Measurements from ENCODE around the gene POLD3.

The POLD3 gene

DNA sequence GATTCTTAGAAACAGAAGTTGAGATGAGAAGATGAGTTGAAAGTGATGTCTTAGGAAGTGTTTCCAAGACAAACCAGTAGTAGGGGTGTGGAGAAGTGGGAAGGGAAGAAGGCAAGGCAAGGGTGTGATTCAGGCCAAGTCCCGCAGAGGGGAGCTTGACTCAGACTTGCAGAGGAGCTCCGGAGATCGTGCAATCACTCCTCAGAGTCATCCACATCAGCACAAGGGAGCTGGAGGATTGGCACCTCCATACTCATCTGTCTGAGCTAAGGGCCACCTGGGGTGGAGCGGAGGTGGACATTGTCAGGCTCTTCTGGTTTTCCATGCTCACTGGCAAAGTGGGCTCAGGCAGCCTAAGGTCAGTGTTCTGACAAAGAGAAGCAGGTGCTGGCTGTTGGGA, 94.4 kb downstream of the POLD3 start:
- TF ChIP-seq ZFP3 (CRISPR knock-in tag; IDR thresholded peaks at IDR 0.05): no peak
- no peak for TF ChIP-seq ESRRG (CRISPR knock-in tag; IDR thresholded peaks at IDR 0.05)
- TF ChIP-seq, protein P1, sequence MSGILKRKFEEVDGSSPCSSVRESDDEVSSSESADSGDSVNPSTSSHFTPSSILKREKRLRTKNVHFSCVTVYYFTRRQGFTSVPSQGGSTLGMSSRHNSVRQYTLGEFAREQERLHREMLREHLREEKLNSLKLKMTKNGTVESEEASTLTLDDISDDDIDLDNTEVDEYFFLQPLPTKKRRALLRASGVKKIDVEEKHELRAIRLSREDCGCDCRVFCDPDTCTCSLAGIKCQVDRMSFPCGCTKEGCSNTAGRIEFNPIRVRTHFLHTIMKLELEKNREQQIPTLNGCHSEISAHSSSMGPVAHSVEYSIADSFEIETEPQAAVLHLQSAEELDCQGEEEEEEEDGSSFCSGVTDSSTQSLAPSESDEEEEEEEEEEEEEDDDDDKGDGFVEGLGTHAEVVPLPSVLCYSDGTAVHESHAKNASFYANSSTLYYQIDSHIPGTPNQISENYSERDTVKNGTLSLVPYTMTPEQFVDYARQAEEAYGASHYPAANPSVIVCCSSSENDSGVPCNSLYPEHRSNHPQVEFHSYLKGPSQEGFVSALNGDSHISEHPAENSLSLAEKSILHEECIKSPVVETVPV (CRISPR knock-in tag; IDR thresholded peaks at IDR 0.05): no peak
- no peak for TF ChIP-seq ARNTL (CRISPR knock-in tag; IDR thresholded peaks at IDR 0.05; ENCODE audit: borderline replicate concordance, low read depth)
- TF ChIP-seq, protein P2, sequence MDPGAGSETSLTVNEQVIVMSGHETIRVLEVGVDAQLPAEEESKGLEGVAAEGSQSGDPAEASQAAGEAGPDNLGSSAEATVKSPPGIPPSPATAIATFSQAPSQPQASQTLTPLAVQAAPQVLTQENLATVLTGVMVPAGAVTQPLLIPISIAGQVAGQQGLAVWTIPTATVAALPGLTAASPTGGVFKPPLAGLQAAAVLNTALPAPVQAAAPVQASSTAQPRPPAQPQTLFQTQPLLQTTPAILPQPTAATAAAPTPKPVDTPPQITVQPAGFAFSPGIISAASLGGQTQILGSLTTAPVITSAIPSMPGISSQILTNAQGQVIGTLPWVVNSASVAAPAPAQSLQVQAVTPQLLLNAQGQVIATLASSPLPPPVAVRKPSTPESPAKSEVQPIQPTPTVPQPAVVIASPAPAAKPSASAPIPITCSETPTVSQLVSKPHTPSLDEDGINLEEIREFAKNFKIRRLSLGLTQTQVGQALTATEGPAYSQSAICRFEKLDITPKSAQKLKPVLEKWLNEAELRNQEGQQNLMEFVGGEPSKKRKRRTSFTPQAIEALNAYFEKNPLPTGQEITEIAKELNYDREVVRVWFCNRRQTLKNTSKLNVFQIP (CRISPR knock-in tag; IDR thresholded peaks at IDR 0.05; ENCODE audit: borderline replicate concordance, low read depth): no peak
- no peak for TF ChIP-seq ZFP30 (CRISPR knock-in tag; IDR thresholded peaks at IDR 0.05)
- TF ChIP-seq ISL1 (CRISPR knock-in tag; IDR thresholded peaks at IDR 0.05): no peak
- TF ChIP-seq PPARA (CRISPR knock-in tag; IDR thresholded peaks at IDR 0.05; ENCODE audit: borderline replicate concordance): no peak
- TF ChIP-seq TOX (CRISPR knock-in tag; IDR thresholded peaks at IDR 0.05; ENCODE audit: borderline replicate concordance): no peak
- TF ChIP-seq BACH2 (CRISPR knock-in tag; IDR thresholded peaks at IDR 0.05; ENCODE audit: borderline replicate concordance): no peak
- TF ChIP-seq SNAI2 (CRISPR knock-in tag; IDR thresholded peaks at IDR 0.05): no peak
- no peak for TF ChIP-seq RARB (CRISPR knock-in tag; IDR thresholded peaks at IDR 0.05)
- TF ChIP-seq, protein P3, sequence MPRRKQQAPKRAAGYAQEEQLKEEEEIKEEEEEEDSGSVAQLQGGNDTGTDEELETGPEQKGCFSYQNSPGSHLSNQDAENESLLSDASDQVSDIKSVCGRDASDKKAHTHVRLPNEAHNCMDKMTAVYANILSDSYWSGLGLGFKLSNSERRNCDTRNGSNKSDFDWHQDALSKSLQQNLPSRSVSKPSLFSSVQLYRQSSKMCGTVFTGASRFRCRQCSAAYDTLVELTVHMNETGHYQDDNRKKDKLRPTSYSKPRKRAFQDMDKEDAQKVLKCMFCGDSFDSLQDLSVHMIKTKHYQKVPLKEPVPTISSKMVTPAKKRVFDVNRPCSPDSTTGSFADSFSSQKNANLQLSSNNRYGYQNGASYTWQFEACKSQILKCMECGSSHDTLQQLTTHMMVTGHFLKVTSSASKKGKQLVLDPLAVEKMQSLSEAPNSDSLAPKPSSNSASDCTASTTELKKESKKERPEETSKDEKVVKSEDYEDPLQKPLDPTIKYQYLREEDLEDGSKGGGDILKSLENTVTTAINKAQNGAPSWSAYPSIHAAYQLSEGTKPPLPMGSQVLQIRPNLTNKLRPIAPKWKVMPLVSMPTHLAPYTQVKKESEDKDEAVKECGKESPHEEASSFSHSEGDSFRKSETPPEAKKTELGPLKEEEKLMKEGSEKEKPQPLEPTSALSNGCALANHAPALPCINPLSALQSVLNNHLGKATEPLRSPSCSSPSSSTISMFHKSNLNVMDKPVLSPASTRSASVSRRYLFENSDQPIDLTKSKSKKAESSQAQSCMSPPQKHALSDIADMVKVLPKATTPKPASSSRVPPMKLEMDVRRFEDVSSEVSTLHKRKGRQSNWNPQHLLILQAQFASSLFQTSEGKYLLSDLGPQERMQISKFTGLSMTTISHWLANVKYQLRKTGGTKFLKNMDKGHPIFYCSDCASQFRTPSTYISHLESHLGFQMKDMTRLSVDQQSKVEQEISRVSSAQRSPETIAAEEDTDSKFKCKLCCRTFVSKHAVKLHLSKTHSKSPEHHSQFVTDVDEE (CRISPR knock-in tag; IDR thresholded peaks at IDR 0.05): no peak
- TF ChIP-seq, protein P4, sequence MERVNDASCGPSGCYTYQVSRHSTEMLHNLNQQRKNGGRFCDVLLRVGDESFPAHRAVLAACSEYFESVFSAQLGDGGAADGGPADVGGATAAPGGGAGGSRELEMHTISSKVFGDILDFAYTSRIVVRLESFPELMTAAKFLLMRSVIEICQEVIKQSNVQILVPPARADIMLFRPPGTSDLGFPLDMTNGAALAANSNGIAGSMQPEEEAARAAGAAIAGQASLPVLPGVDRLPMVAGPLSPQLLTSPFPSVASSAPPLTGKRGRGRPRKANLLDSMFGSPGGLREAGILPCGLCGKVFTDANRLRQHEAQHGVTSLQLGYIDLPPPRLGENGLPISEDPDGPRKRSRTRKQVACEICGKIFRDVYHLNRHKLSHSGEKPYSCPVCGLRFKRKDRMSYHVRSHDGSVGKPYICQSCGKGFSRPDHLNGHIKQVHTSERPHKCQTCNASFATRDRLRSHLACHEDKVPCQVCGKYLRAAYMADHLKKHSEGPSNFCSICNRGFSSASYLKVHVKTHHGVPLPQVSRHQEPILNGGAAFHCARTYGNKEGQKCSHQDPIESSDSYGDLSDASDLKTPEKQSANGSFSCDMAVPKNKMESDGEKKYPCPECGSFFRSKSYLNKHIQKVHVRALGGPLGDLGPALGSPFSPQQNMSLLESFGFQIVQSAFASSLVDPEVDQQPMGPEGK (CRISPR knock-in tag; IDR thresholded peaks at IDR 0.05; ENCODE audit: borderline replicate concordance): no peak
- TF ChIP-seq GLIS3 (CRISPR knock-in tag; IDR thresholded peaks at IDR 0.05): no peak
- no peak for TF ChIP-seq ZNF565 (CRISPR knock-in tag; conservative IDR thresholded peaks at IDR 0.05; ENCODE audit: low read depth)
- no peak for TF ChIP-seq ZNF70 (CRISPR knock-in tag; IDR thresholded peaks at IDR 0.05)
- ATAC-seq: no peak

DNA sequence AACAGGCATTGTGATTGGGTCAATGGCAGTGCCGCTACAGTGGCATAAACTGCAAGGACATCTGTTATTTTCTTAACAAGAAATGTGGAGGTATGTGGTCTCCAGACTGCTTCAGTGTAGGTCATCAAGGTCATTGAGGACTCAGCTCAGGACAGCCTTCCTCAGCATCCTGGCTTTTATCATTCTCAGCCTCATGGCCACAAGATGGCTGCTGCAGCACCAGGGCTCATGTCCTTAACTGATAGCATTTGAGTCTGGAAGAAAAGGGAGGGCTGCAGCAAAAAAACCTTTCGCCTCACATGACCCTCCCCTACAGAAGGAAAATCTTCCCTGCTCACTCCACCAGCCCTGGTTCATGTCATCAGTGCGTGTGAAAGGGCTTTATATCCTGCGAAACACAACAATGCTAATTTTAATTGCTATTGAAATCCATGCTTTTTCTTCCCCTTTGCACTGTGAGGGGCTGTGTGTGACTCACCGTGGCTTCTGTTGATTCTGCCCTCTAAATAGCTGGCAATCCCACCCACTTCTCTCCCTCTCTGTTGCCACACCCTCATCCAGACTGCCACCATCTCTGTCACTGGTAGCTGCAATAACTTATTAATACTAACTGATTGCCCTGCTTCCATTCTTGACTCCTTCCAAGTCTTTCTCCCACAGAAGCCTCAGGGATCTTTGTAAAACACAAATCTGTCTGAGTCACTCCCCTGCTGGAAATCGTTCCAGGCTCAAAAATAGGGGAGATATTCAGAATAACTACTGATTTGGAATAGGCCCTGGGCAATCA, 95.0 kb downstream of the POLD3 start:
- no peak for TF ChIP-seq RARB (CRISPR knock-in tag; IDR thresholded peaks at IDR 0.05)
- no peak for TF ChIP-seq OSR1 (CRISPR knock-in tag; IDR thresholded peaks at IDR 0.05)
- TF ChIP-seq ZFP3 (CRISPR knock-in tag; IDR thresholded peaks at IDR 0.05): no peak
- TF ChIP-seq, protein P2 (CRISPR knock-in tag; IDR thresholded peaks at IDR 0.05; ENCODE audit: borderline replicate concordance, low read depth): no peak
- no peak for TF ChIP-seq BACH2 (CRISPR knock-in tag; IDR thresholded peaks at IDR 0.05; ENCODE audit: borderline replicate concordance)
- TF ChIP-seq ZFP30 (CRISPR knock-in tag; IDR thresholded peaks at IDR 0.05): no peak
- no peak for ATAC-seq

DNA sequence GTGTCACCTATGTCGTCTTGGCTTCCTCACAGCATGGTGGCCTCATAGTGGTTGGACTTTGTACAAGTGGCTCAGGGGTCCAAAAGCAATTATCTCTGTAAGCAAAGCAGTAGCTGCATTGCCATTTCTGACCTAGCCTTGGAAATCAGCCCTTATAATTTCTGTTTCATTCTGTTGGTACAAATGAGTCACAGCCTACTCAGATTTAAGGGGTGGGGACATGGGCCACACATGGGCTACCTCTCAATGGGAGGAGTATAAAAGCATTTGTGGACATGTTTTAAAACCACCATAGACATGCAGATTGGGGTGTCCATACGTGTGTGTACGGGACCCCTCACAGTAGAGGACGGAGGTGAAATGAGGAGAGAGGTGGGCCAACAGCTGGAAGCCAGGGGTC, 97.3 kb downstream of the POLD3 start:
- no peak for ATAC-seq
- no peak for TF ChIP-seq ZFP30 (CRISPR knock-in tag; IDR thresholded peaks at IDR 0.05)
- no peak for TF ChIP-seq ZNF565 (CRISPR knock-in tag; conservative IDR thresholded peaks at IDR 0.05; ENCODE audit: low read depth)
- no peak for TF ChIP-seq TOX (CRISPR knock-in tag; IDR thresholded peaks at IDR 0.05; ENCODE audit: borderline replicate concordance)
- no peak for TF ChIP-seq CSDC2 (CRISPR knock-in tag; IDR thresholded peaks at IDR 0.05)
- no peak for TF ChIP-seq RARB (CRISPR knock-in tag; IDR thresholded peaks at IDR 0.05)
- TF ChIP-seq, protein P3 (CRISPR knock-in tag; IDR thresholded peaks at IDR 0.05): no peak
- TF ChIP-seq, protein P2 (CRISPR knock-in tag; IDR thresholded peaks at IDR 0.05; ENCODE audit: borderline replicate concordance, low read depth): no peak
- no peak for TF ChIP-seq ZNF8 (CRISPR knock-in tag; IDR thresholded peaks at IDR 0.05)
